ENCODE data around the gene METAP1D.

Gene METAP1D

GRCh38 chr2:172079416-172079815 lies 79.7 kb downstream of the METAP1D start:
- no peak for DNase-seq (ENCODE audit: extremely low read depth in 1 of 2, low read depth in 1 of 2)

GRCh38 chr2:172079838-172080640 lies 80.3 kb downstream of the METAP1D start:
- DNase-seq (ENCODE audit: extremely low read depth in 1 of 2, low read depth in 1 of 2) = no peak

GRCh38 chr2:172080641-172081220 lies 81.0 kb downstream of the METAP1D start:
- DNase-seq (ENCODE audit: extremely low read depth in 1 of 2, low read depth in 1 of 2) = no peak

GRCh38 chr2:172081221-172082022 lies 81.7 kb downstream of the METAP1D start:
- no peak for DNase-seq (ENCODE audit: extremely low read depth in 1 of 2, low read depth in 1 of 2)

- no peak for DNase-seq (ENCODE audit: extremely low read depth in 1 of 2, low read depth in 1 of 2)
These were observed 82.6 kb downstream of the METAP1D start for GRCh38 chr2:172082105-172082943.

GRCh38 chr2:172082944-172083627 lies 83.3 kb downstream of the METAP1D start:
- DNase-seq (ENCODE audit: extremely low read depth in 1 of 2, low read depth in 1 of 2) = no peak

GRCh38 chr2:172083628-172084394 lies 84.1 kb downstream of the METAP1D start:
- DNase-seq (ENCODE audit: extremely low read depth in 1 of 2, low read depth in 1 of 2) = no peak

- DNase-seq (ENCODE audit: extremely low read depth in 1 of 2, low read depth in 1 of 2) = no peak
These were observed 84.6 kb downstream of the METAP1D start for GRCh38 chr2:172084395-172084644.

- DNase-seq (ENCODE audit: extremely low read depth in 1 of 2, low read depth in 1 of 2) = no peak
These were observed 85.1 kb downstream of the METAP1D start for GRCh38 chr2:172084645-172085459.

GRCh38 chr2:172085460-172086159 lies 85.9 kb downstream of the METAP1D start, which contains the start of gene DLX1:
Gene DLX1, plus strand, starts transcription at chr2:172085507. Its CDS starts 171 bp downstream, at chr2:172085678.
- DNase-seq (ENCODE audit: extremely low read depth in 1 of 2, low read depth in 1 of 2) = no peak

GRCh38 chr2:172086241-172087206 lies 86.8 kb downstream of the METAP1D start:
- no peak for DNase-seq (ENCODE audit: extremely low read depth in 1 of 2, low read depth in 1 of 2)

GRCh38 chr2:172087207-172087779 lies 87.5 kb downstream of the METAP1D start:
- no peak for DNase-seq (ENCODE audit: extremely low read depth in 1 of 2, low read depth in 1 of 2)

- no peak for DNase-seq (ENCODE audit: extremely low read depth in 1 of 2, low read depth in 1 of 2)
These were observed 88.1 kb downstream of the METAP1D start for GRCh38 chr2:172087780-172088244.

- DNase-seq (ENCODE audit: extremely low read depth in 1 of 2, low read depth in 1 of 2) = no peak
These were observed 88.7 kb downstream of the METAP1D start for GRCh38 chr2:172088245-172089004.

GRCh38 chr2:172089005-172089504 lies 89.3 kb downstream of the METAP1D start:
- no peak for DNase-seq (ENCODE audit: extremely low read depth in 1 of 2, low read depth in 1 of 2)

GRCh38 chr2:172089633-172090032 lies 89.9 kb downstream of the METAP1D start:
- no peak for DNase-seq (ENCODE audit: extremely low read depth in 1 of 2, low read depth in 1 of 2)

Data from activated CD8-positive, alpha-beta memory T cell treated with anti-CD3 and anti-CD28 coated beads for 1 hour (primary cell).